ENCODE data around the gene CYP1A2. TPM values are rescaled to one million over a fixed set of nuclear protein-coding genes. Genes with fewer than 3 reads are reported as not detected.
A peak's percentile ranks its signal among the peaks of the same experiment; 100 is the strongest.
"Not testable (repeated sequence)": the region's sequence is repeated elsewhere in the genome, so short reads cannot be mapped to it uniquely, and the experiment has no call there.

Gene CYP1A2
- total RNA-seq: not detected

GRCh38 chr15:74748322-74748946 lies at the start of gene CYP1A2:
CYP1A2 (plus strand) TSS chr15:74748845; CDS start chr15:74749739, 894 bp downstream.
- DNase-seq: no peak

- DNase-seq: no peak
Measured at GRCh38 chr15:74709011-74709410, 39.6 kb upstream of the CYP1A2 start.

GRCh38 chr15:74709892-74710291 lies 38.8 kb upstream of the CYP1A2 start:
- DNase-seq: no peak

GRCh38 chr15:74710319-74711094 lies 38.1 kb upstream of the CYP1A2 start:
- DNase-seq: no peak

- no peak for DNase-seq
Measured at GRCh38 chr15:74712311-74712710, 36.3 kb upstream of the CYP1A2 start.

GRCh38 chr15:74716651-74717050 lies 32.0 kb upstream of the CYP1A2 start:
- DNase-seq: no peak

GRCh38 chr15:74722591-74722990 lies 26.1 kb upstream of the CYP1A2 start:
- DNase-seq: no peak

GRCh38 chr15:74723187-74723586 lies 25.5 kb upstream of the CYP1A2 start:
- no peak for DNase-seq

GRCh38 chr15:74723754-74724334 lies 24.8 kb upstream of the CYP1A2 start:
- DNase-seq: no peak

GRCh38 chr15:74724570-74725224 lies 23.9 kb upstream of the CYP1A2 start:
- DNase-seq: no peak

GRCh38 chr15:74725225-74725774 lies 23.3 kb upstream of the CYP1A2 start, which contains the start of gene CYP1A1:
CYP1A1 (minus strand) TSS chr15:74725528; CDS start chr15:74723097, 2,431 bp downstream.
- DNase-seq: peak; percentile 24

GRCh38 chr15:74725845-74726773 lies 22.5 kb upstream of the CYP1A2 start:
- peak; percentile 21 for DNase-seq

- no peak for DNase-seq
Measured at GRCh38 chr15:74726774-74727164, 21.9 kb upstream of the CYP1A2 start.

- no peak for DNase-seq
Measured at GRCh38 chr15:74727727-74728126, 20.9 kb upstream of the CYP1A2 start.

GRCh38 chr15:74728699-74729098 lies 19.9 kb upstream of the CYP1A2 start:
- not testable (repeated sequence) for DNase-seq

GRCh38 chr15:74729372-74729771 lies 19.3 kb upstream of the CYP1A2 start:
- not testable (repeated sequence) for DNase-seq

GRCh38 chr15:74730619-74731316 lies 17.9 kb upstream of the CYP1A2 start:
- no peak for DNase-seq

GRCh38 chr15:74732846-74733245 lies 15.8 kb upstream of the CYP1A2 start:
- no peak for DNase-seq

GRCh38 chr15:74733269-74733668 lies 15.4 kb upstream of the CYP1A2 start:
- no peak for DNase-seq

GRCh38 chr15:74735305-74735704 lies 13.3 kb upstream of the CYP1A2 start:
- DNase-seq: no peak

GRCh38 chr15:74738239-74738638 lies 10.4 kb upstream of the CYP1A2 start:
- not testable (repeated sequence) for DNase-seq

Data from effector CD4-positive, alpha-beta T cell (primary cell).